AG09309 (cell line): Measurements from ENCODE around the gene NUP160.

Experiments used
- DNase-seq: peaks from one replicate; pipeline ENCODE4 v3.0.0-alpha.2; 2010; ENCODE audit warnings: low read depth
- H3K4me3 ChIP-seq: 2 replicates; pipeline ENCODE4 v1.5.1; 2011; ENCODE audit warnings: mild to moderate bottlenecking, low read depth, low read length, moderate library complexity; ENCODE audit not compliant: control insufficient read depth
- CTCF ChIP-seq: IDR thresholded peaks from 2 replicates; pipeline ENCODE4 v1.5.1; 2011; ENCODE audit warnings: mild to moderate bottlenecking, low read depth, low read length, inconsistent platforms; ENCODE audit not compliant: insufficient read depth, control insufficient read depth; ENCODE audit errors: missing control alignments

NUP160 gene

GRCh38 chr11:47863189-47863897, 15.2 kb upstream of the NUP160 start:
- no peak for TF ChIP-seq CTCF
- no peak overlapping the region for H3K4me3 ChIP-seq
- peak; percentile 79 for DNase-seq

GRCh38 chr11:47861728-47862127, 13.6 kb upstream of the NUP160 start:
- TF ChIP-seq CTCF: no peak
- no peak for DNase-seq

GRCh38 chr11:47860536-47860935, 12.4 kb upstream of the NUP160 start:
- TF ChIP-seq CTCF: no peak
- DNase-seq: no peak
- H3K4me3 ChIP-seq: no peak overlapping the region

More at GRCh38 chr11:47861728-47862127, 13.6 kb upstream of the NUP160 start:
- H3K4me3 ChIP-seq: no peak overlapping the region

- no peak overlapping the region for H3K4me3 ChIP-seq
- peak; percentile 55 for DNase-seq
- TF ChIP-seq CTCF: no peak
Observed at GRCh38 chr11:47857892-47858543, 9.9 kb upstream of the NUP160 start.

- H3K4me3 ChIP-seq: no peak overlapping the region
- no peak for TF ChIP-seq CTCF
- DNase-seq: no peak
Observed at GRCh38 chr11:47857485-47857884, 9.3 kb upstream of the NUP160 start.

- H3K4me3 ChIP-seq: no peak overlapping the region
- no peak for DNase-seq
- no peak for TF ChIP-seq CTCF
Observed at GRCh38 chr11:47856186-47856585, 8.0 kb upstream of the NUP160 start.
